Transverse colon (tissue), 4 donors: ENCODE results near the gene CRTC1. TPM values are rescaled to one million over a fixed set of nuclear protein-coding genes. Genes with fewer than 3 reads are reported as not detected.

ENCODE experiments used
- DNase-seq: peaks from one replicate; pipeline ENCODE4 v3.0.0-alpha.2; 2019
- H3K27ac ChIP-seq, 4 donors: fragments of 200-600 bp; sonication (generic); 2 replicates each; pipeline ENCODE4 v1.5.1; 2016 to 2018; ENCODE audit warnings: inconsistent platforms in 4 of 4
- H3K27me3 ChIP-seq: fragments of 200-600 bp; sonication (generic); 2 replicates; pipeline ENCODE4 v1.5.1; 2017; ENCODE audit warnings: inconsistent platforms
- H3K36me3 ChIP-seq, 4 donors: fragments of 200-600 bp; sonication (generic); 2 replicates each; pipeline ENCODE4 v1.5.1; 2017 to 2019; ENCODE audit warnings: inconsistent platforms in 4 of 4
- H3K4me1 ChIP-seq, 4 donors: fragments of 200-600 bp; sonication (generic); 2 replicates each; pipeline ENCODE4 v1.5.1; 2017 to 2020; ENCODE audit warnings: inconsistent platforms in 4 of 4
- H3K4me3 ChIP-seq, 4 donors: fragments of 200-600 bp; sonication (generic); 1 replicate in 1 of 4; 2 replicates in 3 of 4; pipeline versions ENCODE4 v1.5.1 to v1.6.1; 2017 to 2019; ENCODE audit warnings: inconsistent platforms in 4 of 4
- H3K9me3 ChIP-seq, 2 donors: fragments of 200-600 bp; sonication (generic); 2 replicates each; pipeline ENCODE4 v1.5.1; 2017 to 2019; ENCODE audit warnings: inconsistent platforms in 2 of 2
- CTCF ChIP-seq, 5 experiments: fragments of 200-600 bp in 3 of 5; fragments of 450-650 bp in 2 of 5; sonication (generic) in 3 of 5; IDR thresholded peaks; 1 replicate in 2 of 5; 2 replicates in 3 of 5; pipeline ENCODE4 v1.5.1; 2016 to 2017; ENCODE audit warnings: antibody characterized with exemption in 5 of 5, inconsistent platforms in 3 of 5, mild to moderate bottlenecking in 2 of 5, moderate library complexity in 1 of 5
- EP300 ChIP-seq: sonication (generic); formaldehyde crosslinking; IDR thresholded peaks from one replicate; pipeline ENCODE4 v1.6.1; 2017; ENCODE audit warnings: antibody characterized with exemption, low read depth
- POLR2A ChIP-seq: fragments of 450-650 bp; IDR thresholded peaks from one replicate; pipeline ENCODE4 v1.6.1; 2016; ENCODE audit warnings: antibody characterized with exemption, mild to moderate bottlenecking, moderate library complexity
- POLR2AphosphoS5 ChIP-seq, 3 donors: sonication (generic); formaldehyde crosslinking; IDR thresholded peaks; one replicate each; pipeline ENCODE4 v1.6.1; 2016; ENCODE audit warnings: antibody characterized with exemption in 3 of 3
- WGBS, 2 donors: methylation state at CpG; one replicate each; pipeline ENCODE4 v1.1.5; 2018; ENCODE audit warnings: low coverage in 1 of 2; 5-methylcytosine and 5-hydroxymethylcytosine counted together
- in situ Hi-C, 4 donors: fragments of 200-750 bp; cut with MboI; loops; one replicate each; pipeline versions ENCODE4 v1.15.0 to v1.15.1; 2017; ENCODE audit warnings: low sequenced_read_pairs in 3 of 4, low pct_ligation_motif_present in 1 of 4, low pct_unique_long_range_greater_than_20kb in 1 of 4
- intact Hi-C: fragments of 100-400 bp; cut with DNase I; formaldehyde crosslinking; loops from one replicate; pipeline ENCODE4 v1.15.1; 2023; ENCODE audit warnings: low total_unique reads
- total RNA-seq, 4 donors: library from RNA; depleted of rRNA; stranded (reverse); fragments of >200 nt; gene quantifications; one replicate each; pipeline ENCODE4 v1.1.0, GENCODE V29; 2016

CRTC1 gene
- total RNA-seq, 4 donors from 2014 or later = 6.2 to 17.6 (median 7.7) TPM

- intact Hi-C loops = no loop called here
Observed at GRCh38 chr19:18783958-18784785, 100.7 kb downstream of the CRTC1 start.

GRCh38 chr19:18784786-18785120 lies 101.3 kb downstream of the CRTC1 start:
- WGBS, 2 donors = 75 to 92% methylated on average over 5 to 16 of the region's 16 CpGs
- peaks cover 8 to 25% (median 18%) of the 10 kb centered on the region in 4 donors for H3K4me1 ChIP-seq
- H3K27me3 ChIP-seq = peaks cover 46% of the 10 kb centered on the region
- no peak for DNase-seq
- no peak overlapping the region for H3K4me3 ChIP-seq
- intact Hi-C loops = no loop called here
- in situ Hi-C loops = no loop called here
- H3K36me3 ChIP-seq = no peaks in the 10 kb centered on the region
- TF ChIP-seq CTCF (IDR thresholded peaks at IDR 0.05) (no peak), POLR2A (no peak), EP300 (no peak), POLR2AphosphoS5 (IDR thresholded peaks at IDR 0.05) (no peak)
- no peaks in the 10 kb centered on the region for H3K9me3 ChIP-seq
- no peak overlapping the region for H3K27ac ChIP-seq

More at GRCh38 chr19:18783958-18784785, 100.7 kb downstream of the CRTC1 start:
- 84 to 95% methylated on average over 2 to 19 of the region's 19 CpGs for WGBS, 2 donors
- DNase-seq = no peak
- Histone ChIP-seq H3K4me3 (no peak overlapping the region), H3K4me1 (peaks cover 8 to 20% (median 14%) of the 10 kb centered on the region in 4 donors), H3K27me3 (peaks cover 40% of the 10 kb centered on the region), H3K27ac (no peak overlapping the region), H3K36me3 (no peaks in the 10 kb centered on the region), H3K9me3 (no peaks in the 10 kb centered on the region)
- in situ Hi-C loops = no loop called here
- no peak for TF ChIP-seq EP300
- no peak for TF ChIP-seq POLR2A
- TF ChIP-seq POLR2AphosphoS5 (IDR thresholded peaks at IDR 0.05) = no peak
- no peak for TF ChIP-seq CTCF (IDR thresholded peaks at IDR 0.05)

GRCh38 chr19:18785179-18786124 lies 102.0 kb downstream of the CRTC1 start:
- Histone ChIP-seq H3K4me3 (peak overlapping the region in 1 of 4 donors; percentile 3), H3K27me3 (peaks cover 53% of the 10 kb centered on the region), H3K9me3 (no peaks in the 10 kb centered on the region), H3K36me3 (no peaks in the 10 kb centered on the region), H3K27ac (no peak overlapping the region), H3K4me1 (peaks cover 10 to 32% (median 25%) of the 10 kb centered on the region in 4 donors)
- intact Hi-C loops (loop anchor here (1.0 kb wide), 1 partner anchor 148 kb away; the partner anchor contains the start of gene KLHL26), in situ Hi-C loops (no loop called here)
- TF ChIP-seq CTCF (IDR thresholded peaks at IDR 0.05) (no peak), POLR2A (no peak), POLR2AphosphoS5 (IDR thresholded peaks at IDR 0.05) (no peak), EP300 (no peak)
- 12% methylated on average over 44 of the region's 65 CpGs; no CpG with 5 or more reads in 1 of the 2 donors for WGBS, 2 donors
- peak; percentile 88 for DNase-seq
